Thoracic aorta (tissue), 2 donors: ENCODE data around the gene ATE1. TPM values are rescaled to one million over a fixed set of nuclear protein-coding genes. Genes with fewer than 3 reads are reported as not detected.
"Not testable (repeated sequence)": the region's sequence is repeated elsewhere in the genome, so short reads cannot be mapped to it uniquely, and the experiment has no call there.

ENCODE experiments used
- ATAC-seq: fragments of 150-250 bp; one replicate; pipeline ENCODE4 v1.8.0; 2017; ENCODE audit warnings: low read depth; ENCODE audit not compliant: insufficient number of reproducible peaks, low FRiP score
- DNase-seq: peaks from one replicate; pipeline ENCODE4 v3.0.0-alpha.2; 2020; ENCODE audit warnings: low spot score
- H3K27ac ChIP-seq, 2 donors: fragments of 200-600 bp; sonication (generic); 1 replicate in 1 of 2; 2 replicates in 1 of 2; pipeline ENCODE4 v1.5.1; 2016; ENCODE audit warnings: mild to moderate bottlenecking in 2 of 2, moderate library complexity in 2 of 2
- H3K27me3 ChIP-seq: fragments of 200-600 bp; sonication (generic); replicated peaks from 2 replicates; pipeline ENCODE4 v1.6.0; 2016; ENCODE audit warnings: mild to moderate bottlenecking; ENCODE audit not compliant: insufficient read depth
- H3K36me3 ChIP-seq: fragments of 200-600 bp; sonication (generic); one replicate; pipeline ENCODE4 v1.5.1; 2016
- H3K4me1 ChIP-seq, 2 donors: fragments of 200-600 bp; sonication (generic); 1 replicate in 1 of 2; 2 replicates in 1 of 2; pipeline versions ENCODE4 v1.5.1 to v1.6.0; 2016; ENCODE audit warnings: low read depth in 2 of 2, mild to moderate bottlenecking in 1 of 2; ENCODE audit not compliant: control insufficient read depth in 1 of 2
- H3K4me3 ChIP-seq: fragments of 200-600 bp; sonication (generic); 2 replicates; pipeline ENCODE4 v1.5.1; 2016; ENCODE audit warnings: mild to moderate bottlenecking
- H3K9me3 ChIP-seq: fragments of 200-600 bp; sonication (generic); 2 replicates; pipeline ENCODE4 v1.5.1; 2016
- CTCF ChIP-seq: fragments of 200-600 bp; sonication (generic); IDR thresholded peaks from one replicate; pipeline ENCODE4 v1.5.1; 2019; ENCODE audit warnings: antibody characterized with exemption
- total RNA-seq, 2 donors: library from RNA; depleted of rRNA; stranded (reverse); fragments of >200 nt; gene quantifications; one replicate each; pipeline versions ENCODE4 v1.1.0 to v1.2.3, GENCODE V29; 2016

Gene ATE1
- total RNA-seq, 2 donors from 2014 or later, result 14.8 to 27.4 TPM

GRCh38 chr10:121828045-121828444 is 99.8 kb downstream of the ATE1 start:
- Histone ChIP-seq H3K36me3 (no peaks in the 10 kb centered on the region), H3K4me3 (no peak overlapping the region), H3K9me3 (no peaks in the 10 kb centered on the region), H3K27me3 (no peaks in the 10 kb centered on the region), H3K4me1 (peaks cover 4 to 7% of the 10 kb centered on the region in 2 donors), H3K27ac (no peak overlapping the region)
- ATAC-seq, result no peak
- DNase-seq, result no peak
- no peak for TF ChIP-seq CTCF

- not testable (repeated sequence) for H3K36me3 ChIP-seq, ATAC-seq, DNase-seq, H3K4me1 ChIP-seq, H3K27me3 ChIP-seq, H3K4me3 ChIP-seq, H3K27ac ChIP-seq, H3K9me3 ChIP-seq
Observed at GRCh38 chr10:121826773-121827172, 101.1 kb downstream of the ATE1 start.

- peaks cover 4 to 7% of the 10 kb centered on the region in 2 donors for H3K4me1 ChIP-seq
- H3K27ac ChIP-seq, result no peak overlapping the region
- no peak overlapping the region for H3K4me3 ChIP-seq
- no peaks in the 10 kb centered on the region for H3K36me3 ChIP-seq
- DNase-seq (no peak), ATAC-seq (no peak)
- no peaks in the 10 kb centered on the region for H3K27me3 ChIP-seq
- no peaks in the 10 kb centered on the region for H3K9me3 ChIP-seq
- peak; percentile 58 for TF ChIP-seq CTCF
Observed at GRCh38 chr10:121823993-121824463, 103.8 kb downstream of the ATE1 start.

- Histone ChIP-seq H3K9me3 (no peaks in the 10 kb centered on the region), H3K4me1 (peaks cover 4 to 7% of the 10 kb centered on the region in 2 donors), H3K27ac (no peak overlapping the region), H3K36me3 (no peaks in the 10 kb centered on the region), H3K4me3 (no peak overlapping the region), H3K27me3 (no peaks in the 10 kb centered on the region)
- no peak for TF ChIP-seq CTCF
- no peak for ATAC-seq
- no peak for DNase-seq
Observed at GRCh38 chr10:121822724-121823123, 105.1 kb downstream of the ATE1 start.

- DNase-seq, result no peak
- no peak for ATAC-seq
Observed at GRCh38 chr10:121822180-121822579, 105.7 kb downstream of the ATE1 start.

More at GRCh38 chr10:121822180-121822579, 105.7 kb downstream of the ATE1 start:
- Histone ChIP-seq H3K27me3 (no peaks in the 10 kb centered on the region), H3K36me3 (no peaks in the 10 kb centered on the region), H3K27ac (no peak overlapping the region), H3K9me3 (no peaks in the 10 kb centered on the region), H3K4me1 (peaks cover 4 to 7% of the 10 kb centered on the region in 2 donors), H3K4me3 (no peak overlapping the region)
- TF ChIP-seq CTCF, result no peak
